Testis (tissue), 5 donors: ENCODE measurements around the gene ZSCAN10. TPM values are rescaled to one million over a fixed set of nuclear protein-coding genes. Genes with fewer than 3 reads are reported as not detected.

Experiments
- DNase-seq: peaks from one replicate; pipeline ENCODE4 v3.0.0-alpha.2; 2019
- H3K27ac ChIP-seq, 2 donors: fragments of 200-600 bp; sonication (generic); one replicate each; pipeline ENCODE4 v1.5.1; 2019
- H3K27me3 ChIP-seq: fragments of 200-600 bp; sonication (generic); one replicate; pipeline ENCODE4 v1.5.1; 2019
- H3K36me3 ChIP-seq: fragments of 200-600 bp; sonication (generic); one replicate; pipeline ENCODE4 v1.5.1; 2017; ENCODE audit warnings: low read depth; ENCODE audit errors: missing control alignments
- H3K4me1 ChIP-seq: fragments of 200-600 bp; sonication (generic); one replicate; pipeline ENCODE4 v1.5.1; 2019
- H3K4me3 ChIP-seq, 2 donors: fragments of 200-600 bp; sonication (generic); one replicate each; pipeline ENCODE4 v1.5.1; 2017 to 2019
- H3K9me3 ChIP-seq: fragments of 200-600 bp; sonication (generic); one replicate; pipeline ENCODE4 v1.5.1; 2017
- CTCF ChIP-seq, 3 experiments: fragments of 450-650 bp in 2 of 3; fragments of 200-600 bp in 1 of 3; sonication (generic) in 1 of 3; IDR thresholded peaks; one replicate each; pipeline ENCODE4 v1.5.1; 2016 to 2019; ENCODE audit warnings: antibody characterized with exemption in 3 of 3, mild to moderate bottlenecking in 2 of 3, moderate library complexity in 1 of 3
- POLR2A ChIP-seq: fragments of 450-650 bp; IDR thresholded peaks from one replicate; pipeline ENCODE4 v1.6.1; 2017; ENCODE audit warnings: antibody characterized with exemption, mild to moderate bottlenecking, moderate library complexity
- WGBS, 2 donors: methylation state at CpG; one replicate each; pipeline ENCODE4 v1.1.5; 2018; 5-methylcytosine and 5-hydroxymethylcytosine counted together
- intact Hi-C: fragments of 100-400 bp; cut with DNase I; formaldehyde crosslinking; loops from one replicate; pipeline ENCODE4 v1.15.1; 2023; ENCODE audit warnings: low total_unique reads
- long read RNA-seq, 2 donors: transcript quantifications; one replicate each; lab custom pipeline, GENCODE V29; 2026
- polyA plus RNA-seq: library from polyadenylated mRNA; stranded (reverse); fragments of 350-450 nt; fragmentation: Illumina TruSeq; extraction: RNeasy Lipid Tissue Mini Kit (QIAGEN cat#74804); gene quantifications from one replicate; pipeline ENCODE4 v1.2.3, GENCODE V29; 2014; ENCODE audit warnings: low read depth, low replicate concordance; ENCODE audit not compliant: insufficient read depth
- total RNA-seq, 2 donors: library from RNA; depleted of rRNA; stranded (reverse); fragments of >200 nt; gene quantifications; one replicate each; pipeline ENCODE4 v1.2.3, GENCODE V29; 2016

Gene ZSCAN10
- total RNA-seq (under 1 TPM; 0.79 to 0.93 TPM), polyA plus RNA-seq (0.91 TPM)
- long read RNA-seq, donor 1, result 0 reads
- long read RNA-seq, donor 2, result 0 reads

- Histone ChIP-seq H3K27ac (no peak within 1 kb of the TSS), H3K4me1 (peaks cover 5% of the 10 kb centered on the region), H3K9me3 (no peaks in the 10 kb centered on the region), H3K36me3 (no peaks in the 10 kb centered on the region), H3K27me3 (no peaks in the 10 kb centered on the region), H3K4me3 (no peak within 1 kb of the TSS)
- 62 to 66% methylated on average over 16 to 21 of the region's 21 CpGs for WGBS, 2 donors
- DNase-seq, result no peak
- TF ChIP-seq POLR2A, result no peak
- no peak for TF ChIP-seq CTCF (IDR thresholded peaks at IDR 0.05)
- intact Hi-C loops, result no loop called here
Measured at GRCh38 chr16:3098459-3099394, at the start of gene ZSCAN10. TSS of gene ZSCAN10 (minus strand) at chr16:3099294. CDS start at chr16:3092937, 6,357 bp downstream.

- Histone ChIP-seq H3K27me3 (no peaks in the 10 kb centered on the region), H3K9me3 (no peaks in the 10 kb centered on the region), H3K36me3 (no peaks in the 10 kb centered on the region), H3K4me3 (no peak overlapping the region), H3K27ac (no peak overlapping the region), H3K4me1 (peaks cover 10% of the 10 kb centered on the region)
- no peak for DNase-seq
- intact Hi-C loops, result no loop called here
- no peak for TF ChIP-seq CTCF (IDR thresholded peaks at IDR 0.05)
- TF ChIP-seq POLR2A, result no peak
- 83 to 95% methylated on average over 6 to 13 of the region's 13 CpGs for WGBS, 2 donors
Measured at GRCh38 chr16:3148256-3149192, 49.4 kb upstream of the ZSCAN10 start.

- H3K36me3 ChIP-seq, result no peaks in the 10 kb centered on the region
- H3K4me3 ChIP-seq, result no peak overlapping the region
- peaks cover 10% of the 10 kb centered on the region for H3K4me1 ChIP-seq
- H3K27ac ChIP-seq, result no peak overlapping the region
- no peaks in the 10 kb centered on the region for H3K27me3 ChIP-seq
- 83 to 94% methylated on average over 2 to 5 of the region's 5 CpGs for WGBS, 2 donors
- intact Hi-C loops, result no loop called here
- TF ChIP-seq POLR2A (no peak), CTCF (IDR thresholded peaks at IDR 0.05) (no peak)
- DNase-seq, result no peak
- H3K9me3 ChIP-seq, result no peaks in the 10 kb centered on the region
Measured at GRCh38 chr16:3147757-3148104, 48.6 kb upstream of the ZSCAN10 start.

- no peak for TF ChIP-seq CTCF (IDR thresholded peaks at IDR 0.05)
- no peak for TF ChIP-seq POLR2A
- Histone ChIP-seq H3K27ac (no peak overlapping the region), H3K27me3 (no peaks in the 10 kb centered on the region), H3K9me3 (no peaks in the 10 kb centered on the region), H3K4me1 (peaks cover 10% of the 10 kb centered on the region), H3K4me3 (no peak overlapping the region), H3K36me3 (no peaks in the 10 kb centered on the region)
- 85 to 89% methylated on average over 14 to 16 of the region's 16 CpGs for WGBS, 2 donors
- intact Hi-C loops, result no loop called here
- no peak for DNase-seq
Measured at GRCh38 chr16:3147046-3147756, 48.1 kb upstream of the ZSCAN10 start.
